NCI-H2081 (cell line): ENCODE data around the gene NHS.

Source experiments
- DNase-seq, 2 experiments: peaks; one replicate each; lab custom pipeline; 2025; lab: John Stamatoyannopoulos, UW

NHS gene

DNA sequence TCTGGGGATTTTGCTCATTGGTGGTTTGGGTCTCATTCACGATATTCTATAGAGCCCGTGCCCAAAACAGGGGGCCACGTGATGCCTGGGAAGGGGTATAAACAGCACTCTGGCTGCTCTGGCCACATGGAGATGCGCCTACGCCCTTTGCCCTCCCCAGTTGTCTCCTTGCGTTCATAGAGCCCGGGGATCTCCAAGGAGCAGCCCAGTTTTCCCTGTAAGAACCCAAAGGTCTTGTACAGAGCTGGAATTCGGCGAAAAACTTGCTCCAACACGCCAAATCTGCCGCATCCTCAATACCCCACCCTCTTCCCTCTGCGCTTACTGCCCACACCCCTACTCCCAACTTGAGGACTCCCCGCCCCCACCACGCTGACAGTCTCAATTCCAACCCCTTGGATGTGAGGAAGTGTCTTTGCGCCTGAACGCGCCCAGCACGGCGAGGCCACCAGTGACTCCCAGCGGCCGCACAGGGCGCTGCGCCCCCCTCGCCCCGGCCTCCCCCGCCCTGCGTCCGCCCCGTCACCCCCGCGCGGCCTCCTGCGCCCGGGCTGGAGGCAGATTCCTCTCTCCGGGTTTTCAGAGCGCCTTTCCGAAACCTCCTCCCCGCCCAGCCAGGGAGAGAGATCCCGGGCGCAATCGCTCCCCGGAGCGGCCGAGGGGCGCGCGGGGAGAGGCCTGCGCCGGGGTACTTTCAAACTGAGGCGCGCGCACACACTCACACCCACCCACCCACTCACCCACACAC, at the start of gene NHS:
NHS (plus strand) TSS at position 582 of the 748 bp plus-strand sequence. CDS start 558 bp downstream, outside the sequence.
- DNase-seq = peak; percentile 48 to 57

DNA sequence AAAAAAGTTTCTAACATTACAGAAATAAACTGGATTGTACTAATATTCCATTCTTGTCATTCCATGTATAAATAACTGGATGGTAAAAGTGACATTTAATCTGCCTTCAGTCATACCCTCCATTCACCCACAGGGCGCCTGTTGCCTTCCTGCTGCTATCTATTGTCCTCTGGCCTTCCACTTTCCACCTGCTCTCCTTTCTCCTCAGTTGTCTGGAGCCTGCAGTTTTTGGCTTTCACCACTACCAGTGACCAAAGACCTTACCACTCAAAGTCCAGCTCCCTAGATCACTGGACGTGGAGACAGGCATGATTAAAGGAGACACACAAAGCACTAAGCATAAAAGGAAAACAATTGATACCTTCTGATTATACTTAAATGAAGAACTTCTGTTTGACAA, 46.2 kb upstream of the NHS start:
- DNase-seq = peak in 1 of 2 experiments; percentile 6

DNA sequence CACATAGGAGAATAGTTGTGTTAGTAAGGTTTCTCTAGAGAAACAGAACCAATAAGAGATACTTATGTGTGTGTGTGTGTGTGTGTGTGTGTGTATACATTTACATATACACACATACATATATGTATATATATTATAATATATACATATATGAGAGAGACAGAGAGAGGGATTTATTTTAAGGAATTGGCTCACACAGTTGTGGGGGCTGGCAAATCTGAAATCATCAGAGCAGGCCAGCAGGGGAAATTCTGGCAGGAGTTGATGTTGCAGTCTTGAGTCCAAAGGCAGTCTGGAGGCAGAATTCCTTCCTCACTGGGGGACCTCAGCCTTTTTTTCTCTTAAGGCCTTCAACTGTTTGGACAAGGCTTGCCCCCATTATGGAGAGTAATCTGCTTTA, 38.6 kb upstream of the NHS start:
- DNase-seq = no peak

DNA sequence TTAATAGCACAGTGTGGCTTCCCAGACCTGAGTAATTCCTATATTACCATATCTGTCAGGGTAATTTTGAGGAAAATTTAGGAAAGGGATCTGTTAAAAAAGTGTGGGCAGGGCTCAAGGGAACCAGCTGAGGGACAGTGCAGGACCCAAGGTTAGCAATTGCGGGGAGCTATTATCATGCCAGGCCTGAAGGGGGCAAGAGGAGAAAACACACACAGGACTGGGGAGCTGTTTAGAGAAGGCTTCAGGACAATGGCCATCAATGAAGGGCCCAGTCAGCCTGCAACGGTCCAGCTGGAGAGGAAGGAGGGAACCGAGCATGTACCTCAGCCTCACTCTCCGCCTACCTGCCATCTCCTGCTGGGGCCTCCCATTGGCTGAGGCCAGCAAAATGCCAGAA, 19.0 kb upstream of the NHS start:
- no peak for DNase-seq

DNA sequence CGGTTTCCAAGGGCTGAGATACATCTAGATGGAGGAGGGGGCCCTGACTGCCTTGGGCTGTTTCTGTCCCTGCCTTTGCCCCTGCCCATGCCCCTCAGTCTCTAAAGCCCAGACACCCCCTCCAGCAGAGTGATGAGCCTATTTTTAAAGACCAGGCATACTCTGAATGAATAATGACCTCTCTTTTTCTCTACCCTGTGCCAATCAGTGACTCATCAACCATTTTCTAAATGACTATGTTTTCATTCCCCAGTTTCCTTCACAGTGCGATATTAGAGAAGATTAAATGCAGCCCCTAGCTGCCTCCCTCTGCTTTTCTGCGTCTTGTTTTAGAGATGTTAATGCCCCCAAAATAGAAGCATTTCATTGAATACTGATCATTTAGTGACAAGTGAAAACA, 15.5 kb upstream of the NHS start:
- DNase-seq = no peak

DNA sequence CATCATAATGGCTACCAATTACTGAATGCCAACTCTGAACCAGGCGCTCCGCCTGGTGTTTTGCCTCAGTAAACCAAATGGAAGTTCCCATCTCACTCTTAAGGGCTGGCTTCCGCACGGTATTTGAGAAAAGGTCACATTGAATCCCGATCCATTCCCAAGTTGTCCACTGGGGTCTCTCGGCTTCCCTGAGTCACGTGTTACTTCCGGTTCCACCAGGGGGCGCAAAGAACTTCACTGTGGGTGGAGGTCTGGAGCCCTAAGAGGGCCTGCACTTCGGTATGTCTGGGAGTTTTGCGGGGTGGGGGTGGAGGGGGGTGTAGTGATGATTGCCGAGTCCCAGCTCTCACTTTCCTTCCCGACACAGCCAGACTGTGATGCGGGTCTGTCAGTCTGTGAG, 13.4 kb upstream of the NHS start:
- no peak for DNase-seq

DNA sequence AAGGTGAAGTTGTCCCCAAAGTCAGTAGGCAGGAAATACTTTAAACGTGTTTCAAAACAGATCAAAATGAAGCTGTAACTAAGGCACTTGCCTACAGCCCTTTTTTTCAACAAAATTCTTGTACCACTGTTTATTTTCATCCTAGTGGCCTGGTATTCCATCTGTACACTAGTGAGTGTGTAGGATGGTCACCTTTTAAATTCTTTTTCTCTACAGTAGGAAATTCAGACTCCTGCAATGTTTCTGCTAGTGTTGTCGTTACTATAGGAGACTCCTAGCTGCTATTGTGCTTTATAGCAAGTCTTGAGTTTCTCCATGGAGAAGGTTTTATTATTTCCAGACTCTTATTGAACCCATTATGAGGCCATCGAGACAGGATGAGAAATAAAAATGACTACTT, 7.0 kb upstream of the NHS start:
- no peak for DNase-seq

DNA sequence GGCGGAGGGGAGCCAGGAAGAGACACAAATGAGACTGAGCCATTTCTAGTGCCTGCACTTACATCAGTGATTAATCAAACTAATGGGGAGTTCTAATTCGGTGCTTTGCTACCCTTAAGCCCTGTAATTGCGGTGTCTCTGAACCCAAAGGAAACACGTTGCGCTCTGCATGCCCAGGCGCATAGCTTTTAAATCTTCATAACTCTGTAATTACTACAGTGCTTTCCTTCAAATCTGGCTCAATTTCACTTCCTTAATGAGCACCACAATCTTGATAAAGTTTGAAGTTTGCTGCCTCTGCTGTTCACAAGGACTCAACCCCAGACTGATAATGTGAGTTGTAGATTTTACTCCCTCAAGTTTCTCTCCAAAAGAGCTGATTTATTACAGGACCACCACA, 5.7 kb upstream of the NHS start:
- DNase-seq = no peak

DNA sequence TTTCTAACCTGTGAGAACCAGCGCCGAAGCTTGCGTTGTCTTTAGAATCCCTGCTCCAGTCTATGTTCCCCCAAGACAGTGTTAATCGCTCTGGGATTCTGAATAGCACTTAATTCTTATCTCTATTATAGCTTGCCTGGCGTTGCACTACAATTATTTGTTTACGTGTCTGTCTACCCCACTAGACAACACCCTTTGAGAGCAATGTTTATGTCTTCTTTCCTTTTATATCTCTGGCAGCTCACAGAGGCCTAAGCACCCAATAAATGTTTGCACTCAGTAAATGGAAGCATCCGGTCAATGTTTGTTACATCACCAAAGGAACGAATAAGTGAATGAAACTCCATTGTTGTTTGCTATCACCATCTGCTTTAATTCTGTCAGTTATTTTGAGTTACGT, 4.8 kb upstream of the NHS start:
- DNase-seq = no peak

DNA sequence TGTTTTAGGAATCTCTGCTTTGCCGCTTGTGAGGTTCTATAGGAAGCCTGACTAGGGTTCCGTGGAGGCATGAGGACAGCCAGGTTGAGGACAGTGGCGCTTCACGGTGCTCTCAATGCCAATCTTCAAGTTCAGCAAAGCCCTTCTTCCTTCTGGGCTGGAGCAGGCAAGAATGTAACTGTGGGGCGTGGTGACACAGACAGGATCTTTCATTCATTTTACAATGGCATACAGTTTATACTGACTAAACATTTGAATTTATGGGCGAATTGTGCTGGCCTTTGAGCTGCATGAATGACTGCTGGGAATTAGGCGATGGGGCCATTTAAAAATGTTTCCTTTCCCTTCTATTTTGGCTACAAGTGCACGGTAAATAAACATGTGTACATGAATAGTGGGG, 2.9 kb upstream of the NHS start:
- DNase-seq = no peak

DNA sequence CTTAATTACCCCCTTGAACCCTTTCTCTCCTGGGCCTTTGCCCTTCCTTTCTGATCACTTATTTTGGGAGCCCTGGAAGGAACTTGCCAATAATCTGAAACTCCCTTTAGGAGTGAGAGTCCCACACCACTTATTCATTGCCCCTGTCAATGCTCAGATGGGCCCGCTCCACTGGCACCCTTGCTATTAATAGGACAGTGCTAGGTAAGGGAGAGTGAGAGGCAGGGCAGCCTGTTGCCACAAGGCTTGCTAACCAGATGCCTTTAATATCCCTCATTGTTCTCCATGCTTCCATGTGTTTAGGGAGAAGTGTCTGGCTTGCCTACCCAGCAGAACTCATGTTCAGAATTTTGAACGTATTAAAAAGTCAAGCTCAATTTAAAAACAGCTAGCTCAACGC, 1.7 kb upstream of the NHS start:
- no peak for DNase-seq

DNA sequence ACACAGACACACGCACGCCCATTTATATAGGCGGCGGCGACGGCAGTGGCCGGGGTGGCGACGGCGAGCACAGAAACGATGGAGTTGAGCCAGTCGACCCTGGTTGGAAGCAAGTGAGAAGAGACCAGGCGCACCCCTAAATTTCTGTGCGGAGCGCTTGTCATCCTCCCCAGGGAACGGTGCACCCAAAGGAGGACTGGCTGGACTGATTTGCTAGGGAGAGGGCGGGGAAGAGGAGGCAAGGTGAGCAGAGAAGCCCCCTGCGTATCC, 302 bp downstream of the NHS start:
- no peak for DNase-seq

DNA sequence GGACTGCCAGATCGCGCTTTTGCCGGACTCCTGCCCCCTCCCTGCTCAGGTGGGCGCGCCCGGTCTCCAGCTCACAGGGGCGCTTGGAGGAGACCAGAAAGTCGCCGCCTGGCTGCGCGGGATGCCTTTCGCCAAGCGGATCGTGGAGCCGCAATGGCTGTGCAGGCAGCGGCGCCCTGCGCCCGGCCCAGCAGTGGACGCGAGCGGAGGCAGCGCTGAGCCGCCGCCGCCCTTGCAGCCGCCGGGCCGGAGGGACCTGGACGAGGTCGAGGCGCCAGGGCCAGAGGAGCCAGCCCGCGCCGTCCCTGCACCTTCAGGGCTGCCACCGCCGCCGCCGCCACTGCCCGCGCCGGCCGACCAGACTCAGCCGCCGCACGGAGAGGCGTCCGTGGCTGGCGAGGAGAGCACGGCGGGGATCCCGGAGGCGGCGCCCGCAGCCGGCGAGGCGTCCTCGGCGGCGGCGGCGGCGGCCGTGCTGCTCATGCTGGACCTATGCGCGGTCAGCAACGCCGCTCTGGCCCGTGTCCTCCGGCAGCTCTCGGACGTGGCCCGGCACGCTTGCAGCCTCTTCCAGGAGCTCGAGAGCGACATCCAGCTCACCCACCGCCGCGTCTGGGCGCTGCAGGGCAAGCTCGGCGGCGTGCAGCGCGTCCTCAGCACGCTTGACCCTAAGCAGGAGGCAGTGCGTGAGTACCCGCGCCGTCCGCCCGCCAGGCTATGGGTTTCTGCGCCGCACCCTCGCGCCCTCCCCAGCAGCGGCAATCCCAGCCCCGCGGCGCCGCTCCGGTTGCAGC, 834 bp downstream of the NHS start:
- no peak for DNase-seq

DNA sequence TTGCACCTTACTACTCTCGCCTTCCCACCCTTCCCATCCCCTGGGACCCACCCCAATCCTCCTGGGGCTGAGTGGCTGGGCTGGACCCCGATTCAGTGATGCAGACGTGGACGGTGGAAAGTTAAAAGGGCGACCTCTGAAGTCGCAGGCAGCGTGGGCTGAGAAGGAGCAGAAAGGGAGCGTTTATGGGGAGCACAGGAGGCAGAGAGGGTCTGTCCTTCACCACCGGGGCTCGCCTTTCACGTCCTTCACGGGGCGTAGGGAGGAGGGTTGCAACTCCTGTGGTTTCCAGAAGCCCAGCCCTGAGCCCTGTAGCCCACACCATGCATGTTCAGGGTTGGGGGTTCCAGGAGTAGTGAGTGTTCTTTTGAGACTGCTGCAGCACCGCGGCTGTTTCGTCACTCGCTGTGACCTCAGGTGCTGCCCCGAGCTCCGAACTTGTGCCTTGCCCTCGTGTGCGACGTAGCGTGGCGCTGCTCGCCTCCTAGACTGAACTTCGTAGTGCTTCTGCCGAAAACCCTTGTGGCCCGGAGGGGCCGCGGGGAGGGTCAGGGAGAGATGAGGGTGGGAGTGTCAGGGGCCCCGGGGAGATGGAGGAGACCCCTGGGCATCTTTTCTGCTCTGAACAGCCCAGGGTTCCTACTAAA, 1.6 kb downstream of the NHS start:
- DNase-seq = no peak

DNA sequence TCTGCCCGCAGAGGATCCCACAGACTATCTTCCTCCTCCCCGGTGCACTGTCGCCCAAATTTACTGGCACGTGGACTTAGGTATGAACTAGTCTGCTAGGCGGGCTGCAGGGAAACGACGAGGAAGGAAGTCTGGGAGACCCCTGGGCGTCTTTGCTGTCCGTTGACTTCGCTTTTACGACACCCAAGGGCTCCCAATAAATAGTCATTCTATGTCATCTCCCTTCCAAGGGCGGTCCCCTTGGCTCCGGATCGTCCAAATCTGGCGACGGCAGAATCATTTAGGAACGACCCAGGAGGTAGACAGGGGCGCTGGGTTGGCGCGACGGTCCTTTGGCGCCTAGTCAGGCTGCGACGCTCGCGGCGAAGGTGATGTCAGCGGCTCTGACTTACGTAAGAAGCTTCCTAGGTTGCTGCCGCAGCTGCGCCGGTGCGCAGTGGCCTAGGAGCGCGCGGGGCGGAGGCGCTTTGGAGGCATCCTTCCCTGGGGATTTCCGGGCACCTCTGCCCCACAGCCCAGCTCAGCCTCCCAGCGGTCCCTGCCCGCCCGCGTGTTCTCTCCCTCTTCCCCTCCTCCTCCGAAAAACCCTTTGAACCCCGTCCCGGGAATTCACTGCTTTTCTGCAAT, 2.2 kb downstream of the NHS start:
- peak; percentile 20 to 55 for DNase-seq

DNA sequence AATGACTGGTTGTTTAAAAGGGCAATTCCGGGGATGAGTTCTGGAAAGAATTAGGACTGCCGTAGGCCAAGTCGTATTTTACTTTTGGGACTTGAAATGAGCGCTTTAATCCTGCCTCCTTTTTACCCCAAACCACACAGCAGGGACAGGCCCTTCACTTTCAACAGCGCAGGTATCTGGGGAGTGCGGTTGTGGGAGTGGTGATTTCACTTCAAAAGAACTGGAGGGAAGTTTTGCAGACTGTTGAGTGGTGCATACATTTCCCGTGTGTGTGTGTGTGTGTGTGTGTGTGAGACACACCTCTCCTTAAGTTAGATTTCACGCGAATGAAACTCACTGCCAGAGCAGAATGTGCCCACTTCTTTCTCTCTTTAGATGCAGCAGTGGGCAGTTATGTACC, 2.8 kb downstream of the NHS start:
- no peak for DNase-seq

DNA sequence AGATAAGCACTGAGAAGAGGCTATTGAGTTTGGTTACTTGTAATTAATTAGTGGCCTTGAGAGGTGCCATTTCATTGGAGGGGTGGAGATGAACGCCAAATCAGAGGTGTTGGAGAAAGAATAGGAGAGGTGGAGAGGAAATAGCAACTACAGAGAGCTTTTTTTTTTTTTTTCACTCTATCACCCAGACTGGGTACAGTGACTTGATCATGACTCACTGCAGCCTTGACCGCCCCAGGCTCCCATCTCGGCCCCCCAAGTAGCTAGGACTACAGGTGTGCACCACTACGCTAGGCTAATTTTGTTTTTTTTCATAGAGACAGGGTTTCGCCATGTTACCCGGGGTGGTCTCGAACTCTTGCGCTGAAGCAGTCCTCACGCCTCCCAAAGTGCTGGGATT, 5.2 kb downstream of the NHS start:
- no peak for DNase-seq

DNA sequence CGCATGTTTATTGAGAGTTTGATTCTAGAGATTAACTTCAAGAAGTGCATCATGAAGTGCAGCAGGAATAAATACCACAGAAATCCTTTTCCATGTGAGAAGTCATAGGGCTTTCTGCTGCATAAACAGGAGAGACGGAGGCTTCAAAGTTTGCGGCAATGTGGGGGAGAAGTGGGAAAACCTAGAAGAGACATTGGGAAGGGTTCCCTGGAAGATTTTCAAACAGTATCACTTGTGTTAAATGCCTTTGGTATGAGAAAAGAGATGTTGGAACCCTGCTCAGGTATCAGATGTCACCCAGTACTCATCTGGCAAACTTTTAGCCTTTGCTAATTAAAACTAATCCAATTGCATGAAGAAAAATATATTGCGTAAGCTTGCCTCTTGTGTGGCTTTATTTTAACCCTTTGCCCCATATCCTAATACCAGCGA, 15.4 kb downstream of the NHS start:
- no peak for DNase-seq

DNA sequence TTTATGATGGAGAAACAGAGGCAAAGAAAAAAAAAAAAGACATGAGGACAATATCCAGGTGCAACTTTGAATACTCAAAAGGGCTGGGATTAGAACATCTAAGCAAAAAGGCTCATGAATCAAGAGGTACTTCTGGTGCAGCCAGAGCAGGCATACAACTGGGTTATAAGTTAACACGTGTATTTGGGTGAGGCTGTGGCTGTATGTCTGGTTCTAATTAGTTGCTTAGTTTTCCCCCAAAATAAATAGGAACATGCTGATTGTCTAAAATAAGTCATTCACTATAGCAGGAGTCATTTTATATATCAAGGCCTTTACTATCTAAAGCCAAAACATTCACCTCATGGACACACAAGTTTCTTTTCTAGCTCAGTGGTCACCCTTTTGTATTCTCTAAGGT, 20.2 kb downstream of the NHS start:
- no peak for DNase-seq

DNA sequence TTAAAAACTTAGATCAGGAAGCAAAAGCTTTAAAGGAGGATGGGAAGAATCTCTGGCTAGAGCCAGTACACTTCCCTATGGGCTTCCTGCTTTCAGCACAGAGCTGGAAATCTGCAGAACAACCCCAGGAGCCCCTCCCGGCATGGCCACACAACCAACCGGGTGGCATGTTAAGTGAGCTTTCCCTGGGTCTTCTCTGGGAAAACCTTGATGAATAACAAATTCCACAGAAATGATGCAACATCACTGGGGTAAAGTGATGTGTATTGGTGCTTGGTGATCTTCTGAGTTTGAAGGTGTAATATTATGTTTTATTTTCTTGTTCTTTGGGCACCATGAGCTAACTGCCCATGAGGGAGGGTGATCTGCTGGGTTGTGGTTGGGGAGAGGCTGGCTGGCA, 22.1 kb downstream of the NHS start:
- no peak for DNase-seq

DNA sequence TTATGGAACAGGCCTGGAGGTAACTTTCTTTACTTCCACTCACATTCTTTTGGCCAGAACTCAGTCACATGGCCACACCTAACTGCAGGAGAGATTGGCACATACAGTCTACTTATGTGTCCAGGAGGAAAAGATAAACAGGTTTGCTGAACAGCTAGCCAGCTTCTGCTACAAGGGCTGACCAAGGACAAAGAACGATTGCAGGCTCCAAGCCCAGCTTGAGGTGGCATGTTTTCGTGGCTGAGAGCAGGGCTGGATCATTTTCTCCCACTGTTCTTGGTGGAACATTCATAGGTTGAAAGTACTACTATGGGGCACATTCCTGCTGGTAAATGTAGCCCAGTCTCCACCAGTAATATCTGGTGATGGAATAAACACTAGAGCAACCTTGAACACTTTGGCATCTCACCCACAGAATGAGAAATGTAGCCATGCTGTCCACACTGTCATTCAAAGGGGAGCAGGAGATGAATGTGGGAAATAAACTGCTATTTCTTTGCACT, 28.2 kb downstream of the NHS start:
- no peak for DNase-seq

DNA sequence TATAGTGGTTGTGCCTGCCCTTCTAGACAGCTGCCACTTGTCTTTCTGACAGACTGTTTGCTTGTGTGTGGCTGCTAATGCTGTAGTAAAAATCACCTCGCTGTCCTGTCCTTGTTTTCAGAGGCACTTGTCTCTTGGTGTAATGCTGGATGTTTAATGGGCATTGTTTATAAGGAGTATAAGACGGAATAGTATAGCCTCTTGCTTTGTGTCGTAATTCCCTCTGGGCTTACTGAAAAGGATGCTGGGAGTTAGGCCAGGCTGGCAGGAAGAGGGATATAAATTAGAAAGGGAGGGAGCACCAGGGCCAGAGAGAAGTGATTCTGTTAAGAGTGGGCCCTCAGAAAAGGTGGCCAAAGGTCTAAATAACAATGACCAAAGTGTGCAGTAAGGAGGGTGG, 29.0 kb downstream of the NHS start:
- no peak for DNase-seq
